Stimulated activated CD4-positive, alpha-beta T cell treated with anti-CD3 and anti-CD28 coated beads, Interleukin-12 subunit alpha, Interleukin-12 subunit beta, amount 100 ng/mL, for 4 hours (primary cell): ENCODE data around the gene PCBP4.
A peak's percentile ranks its signal among the peaks of the same experiment; 100 is the strongest.

Experiments used
- DNase-seq: peaks from one replicate; pipeline ENCODE4 v3.0.0-alpha.2; 2020

PCBP4 gene

DNA sequence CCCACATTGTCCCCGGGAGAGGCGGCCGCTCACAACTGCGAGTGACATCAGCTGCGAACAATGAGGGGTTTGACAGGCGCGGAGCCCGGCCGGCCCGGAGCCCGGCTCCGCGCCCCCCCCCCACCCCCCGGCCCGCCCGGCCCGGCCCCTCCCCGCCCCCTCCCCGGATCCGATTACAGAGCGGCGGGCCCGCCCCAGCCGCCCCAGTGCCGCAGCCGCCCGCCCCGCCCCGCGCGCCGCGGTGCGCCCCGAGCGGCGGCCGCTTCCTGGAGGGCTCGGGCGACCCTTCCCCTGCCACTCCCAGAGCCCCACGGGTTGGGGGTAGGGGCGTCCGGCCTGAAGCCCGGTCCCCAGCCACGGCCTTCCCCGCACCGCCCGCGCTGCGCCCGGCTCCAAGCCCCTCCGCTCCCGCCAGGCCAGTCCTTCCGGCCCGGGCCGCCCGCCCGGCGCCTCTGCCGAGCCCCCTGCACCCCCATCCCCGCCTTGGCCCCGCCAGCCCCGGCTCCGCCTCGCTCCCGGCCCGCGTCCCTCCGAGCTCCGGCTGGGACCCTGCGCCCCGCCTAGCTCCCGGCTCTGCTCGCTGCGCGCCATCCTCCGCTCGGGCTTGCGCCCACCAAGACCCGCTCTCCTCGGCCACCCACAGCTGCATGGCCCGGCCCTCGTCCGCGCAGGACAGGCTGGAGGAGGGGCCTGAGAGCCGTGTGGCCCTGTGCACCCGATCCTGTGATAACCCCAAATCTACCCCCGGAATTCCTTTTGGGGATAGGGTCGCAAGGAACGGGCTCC is at the start of gene PCBP4:
Gene PCBP4 (minus strand): TSS at position 71 of the 786 bp plus-strand sequence. CDS start 6,214 bp downstream, outside the sequence.
- peak; percentile 51 for DNase-seq

DNA sequence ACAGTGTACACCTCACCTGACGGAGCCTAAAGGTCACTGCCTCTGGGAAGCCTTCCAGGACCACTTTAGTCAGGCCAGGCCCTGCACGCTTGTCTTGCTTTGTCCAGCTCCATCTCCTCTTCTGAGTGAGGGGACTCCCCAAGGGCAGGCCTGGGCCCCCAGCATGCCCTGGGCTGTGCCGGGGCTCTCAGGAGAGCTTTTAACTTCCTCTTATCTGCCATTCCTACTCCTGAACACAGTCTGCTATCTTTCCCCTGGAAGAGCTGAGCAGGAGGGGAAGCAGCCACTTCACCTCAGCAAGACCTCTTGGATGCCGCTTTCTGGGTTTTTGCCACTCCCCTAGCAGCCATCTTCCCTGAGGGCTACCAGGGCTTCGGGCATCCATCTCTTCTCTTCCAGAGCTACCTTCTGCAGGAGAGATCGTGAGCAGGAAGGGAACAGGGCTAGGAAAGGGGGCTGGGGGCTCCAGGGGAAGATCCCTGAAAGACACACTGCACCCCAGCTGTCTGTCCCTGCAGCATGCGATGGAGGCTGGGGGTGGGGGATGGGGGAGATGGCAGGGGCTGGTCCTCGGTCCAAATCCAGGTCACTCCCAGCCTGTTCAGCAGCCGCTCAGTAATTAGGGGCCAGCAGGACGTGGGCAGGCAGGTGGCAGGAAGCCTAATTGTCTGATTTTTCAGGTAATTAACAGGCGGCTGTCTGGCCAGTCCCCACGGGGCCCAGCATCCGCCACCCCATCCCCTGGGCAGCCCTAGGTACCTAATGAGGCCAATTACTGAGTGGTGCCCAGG is 48.4 kb upstream of the PCBP4 start:
- no peak for DNase-seq

DNA sequence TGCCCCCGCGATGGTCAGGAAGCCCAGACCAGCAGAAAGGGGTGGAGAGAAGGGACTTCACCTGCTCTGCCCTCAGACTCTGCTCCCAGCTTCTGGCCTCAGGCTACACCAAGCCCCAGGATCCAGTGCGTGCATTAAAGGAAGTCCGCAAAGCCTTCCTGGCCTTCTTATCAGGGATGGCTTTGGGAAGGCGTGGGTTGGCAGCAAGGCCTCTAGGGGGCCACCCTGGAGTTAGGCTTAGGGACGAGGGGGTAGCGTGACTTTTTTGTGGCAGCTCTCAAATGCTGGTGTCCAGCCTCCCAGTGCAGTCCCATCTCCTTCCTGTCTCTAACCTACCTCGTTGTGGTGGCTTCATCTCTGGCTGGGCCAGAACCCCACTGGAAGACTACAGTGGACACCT is 47.4 kb upstream of the PCBP4 start:
- DNase-seq, result no peak

DNA sequence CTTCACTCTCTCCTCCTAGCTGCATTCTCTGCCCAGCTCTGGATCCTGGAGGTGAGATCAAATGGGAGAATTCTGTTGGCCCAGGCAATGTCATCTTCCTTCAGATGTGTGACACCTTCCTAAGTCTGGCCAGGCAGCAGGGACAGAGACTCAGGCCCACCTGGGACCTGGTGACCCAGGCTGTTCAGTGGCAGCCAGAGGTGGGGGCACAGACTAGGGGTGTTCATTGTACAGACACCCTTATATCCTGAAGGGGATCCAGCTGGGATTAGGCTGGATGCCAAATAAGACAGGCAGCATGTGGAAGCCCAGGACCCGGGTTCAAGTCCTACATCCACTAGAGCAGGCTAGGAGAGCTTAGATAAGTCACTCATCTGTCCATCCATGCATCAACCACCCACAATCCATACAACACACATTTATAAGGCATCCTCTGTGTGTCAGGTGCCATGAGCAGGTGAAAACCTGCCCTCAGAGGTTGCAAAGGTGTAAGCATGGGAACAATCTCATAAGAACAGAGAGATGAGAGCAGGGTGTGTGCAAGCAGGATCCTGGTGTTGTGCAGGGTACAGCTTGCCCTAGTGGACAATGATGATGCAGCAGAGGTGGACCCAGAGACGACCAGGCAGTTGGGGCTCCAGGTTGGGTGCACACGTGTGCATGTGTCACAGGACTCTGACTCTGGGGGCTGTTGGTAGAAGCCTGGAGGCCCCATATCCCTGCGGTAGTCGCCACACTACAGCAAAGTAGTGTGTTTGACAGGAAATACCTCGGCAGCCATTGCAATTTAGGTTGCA is 46.7 kb upstream of the PCBP4 start:
- DNase-seq, result no peak

DNA sequence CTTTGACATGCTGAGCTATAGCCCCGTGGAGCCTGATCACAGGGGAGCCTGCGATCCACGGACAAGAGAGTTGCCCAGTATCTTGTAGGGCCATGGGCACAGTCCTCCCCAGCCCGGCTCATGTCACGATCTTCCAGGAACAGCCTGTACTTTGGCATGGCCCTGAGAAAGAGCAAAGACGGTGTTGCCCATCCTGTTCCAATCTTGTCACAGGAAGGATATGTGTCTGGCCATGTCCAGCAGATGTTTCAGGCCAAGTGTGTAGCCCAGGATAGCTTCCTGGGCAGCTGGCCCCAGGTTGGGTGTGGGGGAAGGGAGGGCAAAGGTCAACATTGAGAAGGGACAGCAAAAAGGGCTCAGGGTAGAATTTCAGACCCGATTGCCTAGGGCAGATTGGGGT is 45.4 kb upstream of the PCBP4 start:
- DNase-seq, result no peak

DNA sequence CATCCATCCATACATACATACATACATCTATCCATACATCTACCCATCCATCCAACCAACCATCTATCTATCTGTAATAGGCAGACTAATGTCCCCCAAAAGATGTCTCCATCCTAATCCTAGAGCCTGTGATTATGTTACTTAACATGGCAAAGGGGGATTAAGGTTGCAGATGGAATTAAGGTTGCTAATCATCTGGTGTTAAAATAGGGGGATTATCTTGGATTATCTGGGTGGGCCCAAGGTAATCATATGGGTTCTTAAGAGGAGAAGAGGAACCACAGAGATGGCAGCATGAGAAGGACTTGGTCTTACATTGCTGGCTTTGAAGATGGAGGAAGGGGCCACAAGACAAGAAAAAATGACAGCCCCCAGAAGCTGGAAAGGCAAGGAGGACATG is 43.2 kb upstream of the PCBP4 start:
- no peak for DNase-seq

DNA sequence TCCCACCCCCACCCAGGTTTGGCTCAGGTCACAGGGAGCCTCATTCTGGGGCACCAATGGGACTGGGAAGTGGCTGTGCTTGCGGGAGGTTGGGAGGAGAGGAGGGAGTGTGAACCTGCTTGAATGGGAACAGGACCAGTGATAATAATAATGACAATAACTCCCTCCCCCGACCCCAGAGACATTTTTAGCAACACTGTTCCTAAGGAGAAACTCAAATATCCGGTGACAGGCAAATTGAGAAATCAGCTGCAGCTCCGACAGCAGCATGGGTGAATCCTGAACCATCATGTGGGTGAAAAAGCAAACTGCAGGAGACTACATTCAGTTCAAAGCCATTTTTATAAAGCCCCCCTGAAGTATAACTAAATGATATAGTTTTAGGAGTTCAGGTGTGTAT is 40.0 kb upstream of the PCBP4 start:
- DNase-seq, result no peak

DNA sequence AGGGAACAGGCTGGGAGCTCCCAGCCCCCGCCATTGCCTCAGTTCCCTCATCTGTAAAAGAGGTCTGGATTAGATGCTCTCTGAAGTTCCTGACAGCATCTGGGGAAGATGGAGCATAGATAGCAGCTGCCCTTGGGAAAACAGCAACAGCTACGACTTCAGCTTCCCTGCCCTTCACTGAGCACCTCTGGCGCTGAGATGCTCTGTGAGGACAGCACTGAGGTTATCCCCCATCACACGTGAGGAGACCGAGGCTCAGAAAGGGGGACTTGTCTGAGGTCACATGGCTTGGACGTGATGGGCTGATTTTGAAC is 39.5 kb upstream of the PCBP4 start:
- no peak for DNase-seq

DNA sequence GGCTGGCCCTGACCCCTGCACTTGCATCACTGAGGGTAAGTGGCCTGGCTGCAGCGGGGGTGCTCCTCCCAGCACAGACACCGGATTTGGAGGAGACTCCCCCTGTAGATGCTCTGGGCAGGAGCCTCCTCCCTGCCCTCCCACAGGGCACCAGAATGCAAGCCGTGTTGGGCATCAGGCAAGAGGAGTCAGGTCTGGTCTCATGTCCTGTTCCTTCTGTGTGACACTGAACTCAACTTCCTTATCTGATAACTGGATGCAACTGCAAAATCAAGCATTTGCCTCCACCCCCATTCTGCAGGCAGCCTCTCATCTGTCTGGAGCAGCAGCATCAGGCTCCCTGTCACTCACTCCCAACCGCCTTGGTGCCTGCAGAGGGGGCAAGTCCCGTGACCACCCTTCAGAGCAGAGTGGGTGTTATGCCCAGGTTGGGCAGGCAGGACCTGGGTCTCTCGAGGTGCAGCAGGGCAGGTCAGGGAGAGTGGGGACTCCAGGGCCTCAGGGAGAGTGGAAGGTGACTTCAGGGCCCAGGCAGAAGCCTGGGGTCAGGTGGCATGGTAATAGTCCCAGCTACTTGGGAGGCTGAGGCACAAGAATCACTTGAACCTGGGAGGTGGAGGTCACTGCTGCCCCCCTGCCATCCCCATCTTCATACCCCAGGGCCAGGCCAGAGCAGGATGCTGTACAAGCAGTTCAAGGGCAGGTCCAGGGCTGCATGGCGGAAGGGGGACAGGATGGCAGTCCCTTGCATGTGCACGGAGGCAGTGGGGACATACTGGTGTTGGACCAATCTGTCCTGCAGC is 39.0 kb upstream of the PCBP4 start:
- no peak for DNase-seq

DNA sequence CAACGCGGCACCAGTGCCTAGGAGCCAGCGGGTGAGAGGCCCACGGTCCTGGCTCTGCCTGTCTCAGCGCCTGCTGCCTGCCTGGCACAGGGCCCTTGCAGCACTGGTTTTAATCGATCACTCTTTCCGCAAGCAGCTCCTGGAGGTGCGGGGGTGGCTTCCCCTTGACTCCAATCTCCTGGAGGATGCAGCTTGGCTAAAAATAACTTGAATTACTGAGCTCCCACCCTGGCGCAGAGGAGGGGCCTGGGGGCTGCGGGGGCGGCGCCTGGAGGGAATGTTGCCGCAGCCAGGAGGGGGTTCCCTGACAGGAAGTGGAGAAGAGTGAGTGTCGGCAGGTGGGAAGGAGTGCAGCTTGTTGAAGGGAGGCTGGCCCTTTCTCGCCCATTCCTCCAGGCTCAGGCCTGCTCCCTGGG is 38.3 kb upstream of the PCBP4 start:
- no peak for DNase-seq

DNA sequence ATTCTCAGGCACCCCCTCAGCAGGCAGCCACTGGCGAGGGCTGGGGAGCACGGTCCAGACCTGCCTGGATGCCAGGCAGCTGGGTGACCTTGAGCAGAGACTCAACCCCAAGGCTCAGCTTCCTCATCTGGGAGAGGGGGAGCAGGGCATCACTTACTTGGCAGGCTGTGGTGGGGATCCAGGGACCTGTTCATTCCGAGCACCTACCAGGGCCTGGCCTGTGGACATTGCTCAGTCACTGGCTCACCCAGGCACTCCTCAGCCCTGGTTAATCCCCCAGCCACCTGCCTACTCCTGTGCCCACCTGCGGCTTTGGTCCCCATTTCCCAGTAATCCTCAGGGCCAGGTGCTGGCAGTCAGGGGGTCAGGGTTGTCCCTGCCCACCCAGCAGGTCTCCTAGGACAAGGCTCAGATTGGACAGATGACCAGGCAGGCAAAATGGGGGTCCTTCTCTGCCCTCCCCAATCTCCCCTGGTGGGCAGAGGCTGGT is 37.7 kb upstream of the PCBP4 start:
- DNase-seq, result no peak

DNA sequence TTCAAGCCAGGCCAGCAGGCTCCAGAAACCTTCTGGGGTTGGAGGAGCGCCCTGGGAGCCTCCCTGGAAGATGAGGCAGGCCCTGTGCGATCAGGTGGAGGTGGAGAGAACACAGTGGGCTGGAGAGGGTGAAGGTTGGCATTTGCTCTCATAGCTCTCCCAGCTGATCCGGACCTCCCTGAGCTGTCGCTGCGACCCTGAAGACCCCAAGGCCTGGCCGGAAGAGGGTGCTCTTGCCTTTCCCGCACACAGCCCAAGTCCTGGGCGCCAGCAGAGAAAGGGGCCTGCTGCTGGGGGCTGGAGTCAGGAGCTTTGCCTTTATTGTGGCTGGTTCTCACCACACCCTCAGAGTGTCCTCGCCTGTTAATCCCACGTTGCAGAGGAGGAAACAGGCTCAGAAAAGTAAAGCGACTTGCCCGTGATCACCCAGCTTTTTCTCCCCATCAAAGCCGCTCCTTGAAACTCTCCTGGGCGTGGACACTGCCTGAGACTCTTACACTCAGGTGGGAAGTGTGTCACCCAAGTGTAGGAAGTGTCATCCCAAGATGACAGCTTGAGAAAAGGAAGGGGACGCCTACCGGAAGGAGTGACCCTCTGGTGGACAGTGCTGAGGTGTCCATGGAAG is 37.0 kb upstream of the PCBP4 start:
- no peak for DNase-seq

DNA sequence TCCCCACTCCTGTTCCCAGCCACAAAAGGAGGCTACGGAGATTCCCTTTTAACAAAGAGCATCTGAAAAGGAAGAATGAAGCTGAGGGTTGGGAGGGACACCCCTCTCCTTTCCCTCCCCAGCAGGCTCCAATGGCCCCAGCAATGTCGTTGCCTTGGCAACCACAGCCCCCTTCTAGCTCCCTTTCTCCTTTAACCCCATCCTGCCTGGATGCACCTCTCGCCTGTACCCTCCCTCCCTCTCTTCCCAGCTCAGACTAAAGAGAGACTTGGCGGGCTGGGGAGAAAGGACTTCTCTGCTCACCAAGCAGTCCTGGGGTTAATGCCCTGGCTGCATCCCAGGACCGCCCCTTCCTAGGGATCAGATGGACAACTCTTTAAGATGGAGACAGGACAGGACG is 35.5 kb upstream of the PCBP4 start:
- no peak for DNase-seq

DNA sequence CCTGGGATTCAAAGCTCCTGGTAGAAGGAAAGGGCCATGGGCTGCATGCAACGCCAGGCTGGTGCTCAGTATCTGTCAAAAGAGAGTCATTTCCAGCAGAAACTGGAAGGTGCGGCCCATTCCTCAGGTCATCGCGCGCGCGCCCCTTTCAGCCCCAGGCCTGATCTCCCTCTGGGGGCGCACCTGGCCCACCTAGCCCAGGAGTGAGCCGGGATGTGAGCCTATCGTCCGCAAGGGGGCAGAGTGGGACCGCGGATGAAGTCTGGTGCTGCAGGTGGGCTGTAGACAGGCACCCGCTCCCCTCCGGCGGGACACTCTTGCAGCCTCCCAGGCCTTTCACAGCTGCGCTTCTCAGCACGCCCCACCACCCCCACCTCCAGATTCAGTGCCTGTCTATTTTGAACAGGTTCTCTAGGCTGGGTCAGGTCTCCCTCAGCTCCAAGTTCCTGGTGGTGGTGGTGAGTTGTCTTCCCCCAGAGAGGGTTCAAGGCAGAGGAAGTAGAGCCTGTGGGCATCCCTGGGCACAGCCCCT is 34.3 kb upstream of the PCBP4 start:
- peak; percentile 79 for DNase-seq

DNA sequence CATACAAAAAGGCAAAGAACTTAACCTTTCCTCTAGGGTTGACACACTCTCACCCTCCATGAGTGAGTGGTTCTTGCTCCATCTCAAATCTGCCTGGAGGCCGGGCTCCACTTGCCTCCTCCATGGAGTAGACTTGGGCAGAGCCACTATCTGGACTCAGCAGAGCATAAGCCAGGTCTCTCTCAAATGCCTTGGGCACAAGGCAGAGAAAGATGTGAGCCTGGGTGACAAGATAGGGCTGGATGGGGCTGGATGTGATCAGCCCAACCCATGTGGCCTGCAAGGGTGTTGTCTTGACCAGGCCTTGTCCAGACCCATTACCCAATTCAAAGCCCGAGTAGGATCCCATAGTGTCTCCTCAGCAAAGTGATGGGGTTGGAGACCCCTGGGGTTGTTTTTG is 32.6 kb upstream of the PCBP4 start:
- DNase-seq, result no peak

DNA sequence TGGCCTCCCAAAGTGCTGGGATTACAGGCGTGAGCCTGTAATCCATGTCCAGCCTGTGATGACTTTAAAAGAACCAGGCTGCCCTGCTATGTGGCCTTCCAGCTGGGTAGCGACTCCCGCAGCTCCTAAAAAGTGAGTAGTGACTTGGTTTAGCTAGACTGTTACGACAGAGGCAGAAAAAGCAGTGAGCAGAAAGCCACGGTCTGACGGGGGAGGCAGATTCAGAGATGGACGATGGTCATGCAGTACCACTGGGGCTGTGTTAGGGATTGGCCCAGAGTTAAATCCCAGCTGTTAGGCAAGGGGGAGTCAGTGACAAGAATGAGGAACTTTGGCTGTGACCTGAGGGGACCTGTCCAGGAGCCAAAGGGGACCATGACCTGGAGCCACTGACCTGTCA is 31.5 kb upstream of the PCBP4 start:
- no peak for DNase-seq

DNA sequence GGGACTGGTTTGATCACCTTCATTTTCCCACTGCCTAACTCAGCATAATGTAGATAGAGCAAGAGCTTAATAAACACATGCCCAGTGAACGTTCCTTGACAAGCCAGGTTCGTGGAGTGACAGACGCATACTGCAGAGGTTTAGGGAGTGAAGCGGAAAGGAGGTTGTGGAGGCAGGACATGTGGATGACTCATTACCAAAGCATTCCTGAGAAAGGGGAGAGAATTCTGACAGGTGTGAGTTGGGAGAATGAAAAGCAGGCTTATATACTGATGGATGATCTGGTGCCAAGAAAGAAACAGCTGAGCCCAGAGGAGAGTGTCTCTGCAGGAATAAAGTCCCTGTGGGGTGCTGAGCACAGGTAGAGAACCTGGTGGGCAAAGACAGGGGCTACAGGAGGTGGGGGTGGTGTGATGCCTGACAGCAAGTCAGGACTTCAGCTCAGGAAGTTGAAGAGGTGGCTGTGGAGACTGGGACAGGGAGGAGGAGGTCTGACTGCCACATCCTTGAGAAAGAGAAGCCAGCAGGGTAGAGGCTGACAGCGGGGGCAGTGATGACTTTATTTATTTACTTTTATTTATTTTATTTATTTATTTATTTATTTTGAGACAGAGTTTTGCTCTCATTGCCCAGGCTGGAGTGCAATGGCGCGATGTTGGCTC is 30.8 kb upstream of the PCBP4 start:
- no peak for DNase-seq

DNA sequence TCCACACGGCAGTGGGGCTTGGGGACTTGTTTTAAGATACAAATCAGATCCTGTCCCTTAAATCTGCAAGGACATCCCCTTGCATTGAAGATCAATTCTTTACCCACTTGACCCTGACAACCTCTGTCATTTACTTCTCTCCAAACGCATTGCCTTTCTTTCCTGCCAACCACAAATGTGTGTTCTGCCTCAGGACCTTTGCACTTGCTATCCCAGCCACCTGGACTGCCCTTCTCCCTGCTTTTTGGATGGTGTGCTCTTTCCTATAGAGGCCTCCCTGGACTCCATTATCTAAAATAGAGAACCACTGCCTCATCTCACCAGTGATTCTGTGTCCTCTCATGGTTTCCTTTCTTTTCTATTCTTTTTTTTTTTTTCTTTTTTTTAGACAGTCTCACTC is 29.9 kb upstream of the PCBP4 start:
- no peak for DNase-seq

DNA sequence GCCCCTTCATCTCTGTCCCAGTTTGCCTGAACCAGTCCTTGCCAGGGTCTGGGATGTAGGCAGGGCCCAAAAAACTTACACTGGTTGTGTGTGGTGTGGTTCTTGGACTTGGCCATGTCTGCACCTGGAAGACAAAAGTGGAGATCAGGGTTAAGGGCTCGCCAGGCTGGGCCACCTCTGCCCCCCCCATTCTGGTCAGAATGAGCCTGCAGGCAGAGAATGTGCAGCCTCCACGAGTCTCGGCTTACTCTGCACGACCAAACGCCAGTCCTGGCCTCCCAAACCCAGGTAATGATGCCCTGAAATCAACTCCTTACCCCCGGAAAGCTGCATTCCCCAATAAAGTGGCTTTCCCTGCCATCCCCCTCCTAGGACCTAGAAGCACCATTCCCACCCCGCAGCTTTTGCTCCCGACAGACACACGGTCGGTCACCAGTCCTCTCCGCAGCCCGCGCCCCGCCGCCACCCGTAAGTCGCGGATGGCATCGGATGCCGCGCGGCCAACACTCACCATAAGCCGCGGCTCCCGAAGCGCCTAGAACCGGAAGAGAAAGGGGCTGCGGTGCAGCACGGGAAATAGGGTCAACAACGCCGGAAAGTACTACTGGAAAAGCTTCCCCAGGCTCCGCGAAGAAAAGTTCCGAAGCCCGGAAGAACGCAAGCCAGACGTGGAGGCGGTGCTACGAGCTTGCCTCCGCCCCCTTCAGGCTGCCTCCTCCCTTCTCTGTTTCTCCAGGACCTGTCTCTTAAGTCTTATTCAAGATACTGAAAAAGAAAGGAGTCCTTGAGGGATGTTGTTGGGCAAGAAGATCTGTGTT is 28.3 kb upstream of the PCBP4 start, which contains the start of gene RPL29:
Gene RPL29 (minus strand): TSS at position 550 of the 818 bp plus-strand sequence. CDS start 434 bp downstream, at position 116.
- DNase-seq, result peak; percentile 83

DNA sequence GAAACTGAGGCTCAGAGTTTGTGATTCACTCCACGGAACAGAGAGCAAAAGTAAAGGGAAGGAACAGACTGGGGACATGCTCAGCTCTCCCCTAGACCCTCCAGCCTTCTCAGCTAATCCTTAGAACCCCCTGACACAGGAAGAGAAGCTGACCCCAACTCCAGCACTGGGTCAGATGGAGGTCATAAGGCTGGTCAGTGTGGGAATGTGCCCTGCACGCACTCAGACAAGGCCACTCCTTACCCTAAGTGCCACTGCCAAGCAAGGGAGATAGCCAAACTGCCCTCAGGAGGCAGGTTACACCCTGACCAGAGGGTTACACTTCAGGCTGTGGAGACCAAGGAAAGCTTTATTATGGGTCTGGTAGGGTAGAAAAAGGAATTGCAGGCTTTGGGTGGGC is 27.3 kb upstream of the PCBP4 start:
- DNase-seq, result no peak
